ENCODE data around the gene GLYATL2. TPM values are rescaled to one million over a fixed set of nuclear protein-coding genes. Genes with fewer than 3 reads are reported as not detected.

Gene GLYATL2, protein sequence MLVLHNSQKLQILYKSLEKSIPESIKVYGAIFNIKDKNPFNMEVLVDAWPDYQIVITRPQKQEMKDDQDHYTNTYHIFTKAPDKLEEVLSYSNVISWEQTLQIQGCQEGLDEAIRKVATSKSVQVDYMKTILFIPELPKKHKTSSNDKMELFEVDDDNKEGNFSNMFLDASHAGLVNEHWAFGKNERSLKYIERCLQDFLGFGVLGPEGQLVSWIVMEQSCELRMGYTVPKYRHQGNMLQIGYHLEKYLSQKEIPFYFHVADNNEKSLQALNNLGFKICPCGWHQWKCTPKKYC
- total RNA-seq: 0.09 TPM in 1 of 2 replicates, not detected in the other

GRCh38 chr11:58844361-58845005 lies at the start of gene GLYATL2:
GLYATL2 (minus strand) TSS chr11:58844704; CDS start chr11:58839612, 5,092 bp downstream.
- no peak for DNase-seq

GRCh38 chr11:58893899-58894298 lies 49.4 kb upstream of the GLYATL2 start:
- DNase-seq: no peak

GRCh38 chr11:58888579-58888978 lies 44.1 kb upstream of the GLYATL2 start:
- DNase-seq: no peak

DNA sequence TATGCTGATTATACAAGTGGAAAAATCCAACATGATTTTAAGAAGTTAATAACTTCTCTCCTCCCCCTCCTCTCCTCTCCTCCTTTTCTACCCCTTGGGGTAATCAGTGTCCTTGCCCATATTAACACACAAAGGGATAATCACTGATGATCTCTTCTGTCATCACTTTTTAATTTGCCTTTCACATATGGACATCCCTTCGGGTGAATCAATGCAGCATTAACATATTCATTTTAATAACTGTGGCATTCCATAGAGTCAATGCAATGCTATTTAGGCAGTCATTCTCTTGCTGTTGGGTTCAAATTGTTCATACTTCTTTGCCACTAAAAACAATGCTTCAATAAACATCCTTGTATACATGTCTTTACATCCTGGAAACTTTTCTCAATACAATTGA lies 42.9 kb upstream of the GLYATL2 start:
- no peak for DNase-seq

GRCh38 chr11:58880625-58881024 lies 36.1 kb upstream of the GLYATL2 start:
- DNase-seq: no peak

DNA sequence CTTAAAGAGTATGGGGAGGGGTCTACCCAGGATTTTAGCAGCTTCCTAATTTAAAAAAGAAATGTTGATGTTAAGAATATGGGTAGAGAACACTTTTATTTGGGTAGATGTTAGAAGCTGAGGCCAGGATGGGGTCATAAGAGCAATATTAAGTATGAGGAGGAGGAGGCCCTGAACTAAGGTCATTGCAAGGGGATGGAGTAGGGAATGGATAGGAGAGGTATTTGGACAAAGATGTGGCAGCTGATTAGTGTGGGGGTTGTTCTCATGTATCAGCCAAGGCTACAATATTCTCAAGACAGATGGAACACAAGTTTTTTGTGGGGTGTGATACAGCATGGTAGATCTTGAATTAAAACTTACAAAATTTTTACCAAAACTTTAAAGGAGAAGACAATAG lies 35.7 kb upstream of the GLYATL2 start:
- DNase-seq: no peak

- no peak for DNase-seq
These were observed 23.1 kb upstream of the GLYATL2 start for GRCh38 chr11:58867556-58867955.

GRCh38 chr11:58866788-58867187 lies 22.3 kb upstream of the GLYATL2 start:
- DNase-seq: no peak

DNA sequence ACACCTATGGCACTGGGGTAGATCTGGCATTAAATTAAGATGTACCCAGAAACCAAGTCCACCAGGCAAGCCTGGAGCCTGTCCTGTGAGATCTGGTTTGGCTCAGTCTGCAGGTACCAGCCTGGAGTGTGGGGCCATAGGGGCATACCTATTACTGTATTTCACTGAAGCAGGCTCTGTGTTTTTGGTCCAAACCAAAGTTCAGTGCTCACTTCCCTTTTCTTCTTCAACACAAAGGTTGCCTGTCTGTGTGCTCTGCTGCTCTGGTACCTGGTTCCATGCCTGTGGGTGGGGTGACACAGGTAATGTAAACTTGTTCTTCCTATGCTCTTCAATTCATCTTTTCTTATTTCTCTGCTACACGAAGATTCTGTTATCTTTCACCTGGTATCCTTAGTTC lies 19.8 kb upstream of the GLYATL2 start:
- DNase-seq: no peak

DNA sequence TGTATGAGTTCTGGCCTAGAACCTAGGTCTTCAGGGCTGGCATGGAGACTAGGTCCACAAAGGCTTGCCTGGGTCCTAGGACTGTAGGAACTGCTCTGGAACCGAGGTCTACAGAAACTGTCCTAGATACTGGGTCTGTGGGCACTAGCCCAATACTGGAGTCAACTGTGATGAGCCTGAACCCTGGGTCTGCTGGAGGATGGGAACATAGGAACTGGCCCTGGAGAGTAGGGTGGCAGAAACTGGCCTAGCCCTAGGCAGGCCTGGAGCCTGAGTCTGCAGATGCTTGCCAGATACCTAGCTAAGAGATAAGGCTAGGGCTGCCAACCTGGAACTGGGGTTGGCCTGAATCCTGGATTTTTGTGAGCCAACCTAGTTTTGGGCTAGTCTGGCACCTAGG lies 19.2 kb upstream of the GLYATL2 start:
- DNase-seq: no peak

DNA sequence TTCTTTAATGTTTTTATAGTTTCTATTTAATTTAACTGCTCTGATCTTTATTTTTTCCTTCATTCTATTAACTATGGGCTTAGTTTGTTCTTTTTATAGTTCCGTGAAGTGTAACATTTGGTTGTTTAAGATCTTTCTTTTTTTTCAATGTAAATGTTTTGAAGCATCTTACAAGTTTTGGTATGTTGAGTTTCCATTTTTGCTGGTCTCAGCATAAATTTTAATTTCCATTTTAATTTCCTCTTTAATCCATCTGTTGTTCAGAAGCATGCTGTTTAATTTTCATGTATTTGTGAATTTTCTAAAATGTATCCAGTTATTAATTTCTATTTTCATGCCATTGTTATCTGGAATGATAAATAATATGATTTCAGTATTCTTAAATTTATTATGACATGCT lies 17.0 kb upstream of the GLYATL2 start:
- DNase-seq: no peak

GRCh38 chr11:58856806-58857205 lies 12.3 kb upstream of the GLYATL2 start:
- DNase-seq: no peak

DNA sequence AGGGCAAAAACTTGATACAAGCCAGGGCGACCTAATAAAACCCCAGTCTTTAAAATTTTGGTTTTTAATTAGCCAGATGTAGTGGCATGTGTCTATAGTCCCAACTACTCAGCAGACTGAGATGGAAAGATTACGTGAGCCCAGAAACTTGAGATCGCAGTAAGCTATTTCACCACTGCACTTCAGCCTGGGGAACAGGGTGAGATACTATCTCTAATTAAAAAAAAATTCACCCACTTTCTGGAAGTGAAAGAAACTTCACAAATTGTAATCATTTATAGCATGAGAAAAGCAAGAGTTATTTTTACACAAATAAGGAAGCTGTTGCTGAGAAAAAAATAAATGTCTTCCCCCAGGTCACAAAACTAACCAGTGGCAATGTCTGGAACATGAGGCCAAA lies 882 bp upstream of the GLYATL2 start:
- DNase-seq: no peak

DNA sequence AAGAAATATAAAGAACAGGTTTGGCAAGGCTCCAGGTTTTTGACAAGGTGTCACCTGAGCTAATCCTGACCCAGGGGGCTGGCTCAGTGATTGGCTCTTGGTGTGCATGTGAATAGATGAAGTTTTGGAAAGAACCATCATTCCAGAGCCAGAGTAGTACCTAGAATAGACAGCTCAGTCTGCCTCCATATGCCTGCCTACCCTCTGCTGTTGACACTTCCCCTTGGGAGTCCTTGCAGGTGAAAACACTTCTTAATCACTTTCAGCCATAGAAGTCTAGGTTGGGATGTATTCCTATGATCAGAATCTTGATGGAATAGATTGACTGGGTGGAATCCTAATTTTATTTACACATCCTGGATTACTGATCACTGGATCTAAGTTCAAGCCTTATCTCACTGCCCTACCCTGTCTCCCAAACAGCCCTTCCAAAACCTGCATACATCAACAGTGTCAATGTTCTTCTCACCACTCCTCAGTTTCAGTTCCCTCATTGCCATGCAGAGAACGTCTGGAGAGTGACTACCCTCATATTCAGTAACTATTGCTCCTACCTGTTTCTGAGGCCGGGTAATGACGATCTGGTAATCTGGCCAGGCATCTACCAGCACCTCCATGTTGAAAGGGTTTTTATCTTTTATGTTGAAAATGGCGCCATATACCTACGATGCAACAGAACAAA lies 6.7 kb downstream of the GLYATL2 start:
- no peak for DNase-seq

- DNase-seq: no peak
These were observed 12.4 kb downstream of the GLYATL2 start for GRCh38 chr11:58832056-58832645.

DNA sequence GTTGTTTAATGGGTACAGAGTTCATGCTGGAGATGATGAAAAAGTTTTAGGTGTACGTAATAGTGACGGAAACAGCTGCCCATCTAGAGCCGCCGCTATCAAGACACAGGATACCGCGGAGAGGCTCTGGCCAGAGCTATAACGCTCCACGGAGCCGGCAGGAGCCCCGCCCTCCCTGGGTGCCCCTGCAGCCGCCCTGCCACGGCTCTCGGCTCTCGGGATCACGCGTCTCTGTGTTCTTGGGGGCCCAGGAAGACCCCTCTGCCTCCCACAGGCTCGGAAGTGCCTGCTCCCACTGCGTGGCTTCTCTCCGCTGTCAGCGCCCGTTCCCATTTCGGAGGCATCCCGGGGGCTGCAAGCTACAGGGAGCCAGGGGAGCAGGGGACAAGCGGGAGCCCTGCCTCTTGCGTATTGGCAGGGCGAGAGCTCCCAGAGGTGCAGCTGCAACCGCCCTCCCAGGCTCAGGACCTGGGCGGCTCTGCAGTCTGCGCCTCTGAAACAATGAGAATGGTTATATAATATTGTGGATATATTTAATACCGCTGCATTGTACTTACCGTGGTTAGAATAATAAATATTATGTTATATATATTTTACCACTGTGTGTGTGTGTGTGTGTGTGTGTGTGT lies 13.7 kb downstream of the GLYATL2 start:
- DNase-seq: no peak

- DNase-seq: no peak
These were observed 14.7 kb downstream of the GLYATL2 start for GRCh38 chr11:58829786-58830185.

GRCh38 chr11:58813693-58814092 lies 30.8 kb downstream of the GLYATL2 start:
- DNase-seq: no peak

DNA sequence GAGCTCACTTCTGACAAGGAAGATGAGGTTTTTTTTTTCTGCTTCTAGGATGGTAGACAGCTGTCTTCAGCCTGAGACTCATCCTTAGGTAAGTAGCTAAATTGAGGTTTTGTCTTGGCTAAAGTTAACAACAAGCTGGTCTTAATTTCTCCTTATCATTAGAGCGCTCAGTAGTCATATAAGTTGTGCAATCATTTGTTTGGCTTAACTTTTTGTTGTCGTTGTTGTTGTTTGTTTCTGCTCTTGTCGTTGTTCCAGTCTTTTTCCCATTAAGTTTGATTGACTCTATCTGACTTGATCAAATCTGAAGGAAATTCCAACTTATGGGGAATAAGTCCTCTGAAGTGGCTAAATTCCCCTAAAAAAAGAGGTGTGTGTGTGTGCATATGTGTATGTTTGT lies 33.0 kb downstream of the GLYATL2 start:
- no peak for DNase-seq

GRCh38 chr11:58807343-58807742 lies 37.2 kb downstream of the GLYATL2 start:
- no peak for DNase-seq

- no peak for DNase-seq
These were observed 39.4 kb downstream of the GLYATL2 start for GRCh38 chr11:58805065-58805464.

- DNase-seq: no peak
These were observed 42.4 kb downstream of the GLYATL2 start for GRCh38 chr11:58801974-58802545.

DNA sequence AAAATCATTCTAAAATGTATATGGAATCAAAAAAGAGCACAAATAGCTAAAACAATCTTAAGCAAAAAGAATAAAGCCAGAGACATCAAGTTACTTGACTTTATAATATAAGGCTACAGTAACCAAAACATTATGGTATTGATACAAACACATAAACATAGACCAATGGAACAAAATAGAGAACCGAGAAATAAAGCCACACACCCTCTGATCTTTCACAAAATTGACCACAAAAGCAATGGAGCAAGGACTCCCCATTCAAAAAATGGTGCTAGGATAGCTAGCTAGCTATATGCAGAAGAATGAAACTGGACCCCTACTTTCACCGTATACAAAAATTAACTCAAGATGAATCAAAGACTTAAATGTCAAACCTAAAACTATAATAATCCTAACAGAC lies 43.2 kb downstream of the GLYATL2 start:
- DNase-seq: no peak

Measured in dermis blood vessel endothelial cell (primary cell).